H1 (cell line): ENCODE data around the gene PNPLA8. TPM values are rescaled to one million over a fixed set of nuclear protein-coding genes. Genes with fewer than 3 reads are reported as not detected.

Experiments used
- BRCA1 ChIP-seq: IDR thresholded peaks from 2 replicates; pipeline ENCODE4 v1.6.1; 2012; ENCODE audit warnings: low read depth, low read length, improper control_type of control experiment
- EP300 ChIP-seq, 2 experiments: IDR thresholded peaks; 1 replicate in 1 of 2; 2 replicates in 1 of 2; pipeline ENCODE4 v1.6.1; 2011 to 2012; ENCODE audit warnings: low read depth in 2 of 2, low read length in 2 of 2, mild to moderate bottlenecking in 2 of 2, borderline replicate concordance in 1 of 2, inconsistent platforms in 1 of 2, moderate library complexity in 1 of 2
- GTF2F1 ChIP-seq: IDR thresholded peaks from 2 replicates; pipeline ENCODE4 v1.6.1; 2012; ENCODE audit warnings: low read depth, low read length, improper control_type of control experiment, borderline replicate concordance
- KDM4A ChIP-seq: IDR thresholded peaks from one replicate; pipeline ENCODE4 v1.7.1; 2012; ENCODE audit warnings: low read depth, mild to moderate bottlenecking, moderate library complexity, low read length, inconsistent platforms; ENCODE audit not compliant: severe bottlenecking
- RBBP5 ChIP-seq: IDR thresholded peaks from 2 replicates; pipeline ENCODE4 v1.7.1; 2012; ENCODE audit warnings: low read depth, mild to moderate bottlenecking, inconsistent platforms, low read length, moderate library complexity, borderline replicate concordance
- RXRA ChIP-seq: IDR thresholded peaks from 2 replicates; pipeline ENCODE4 v1.6.1; 2011; ENCODE audit warnings: low read depth, mild to moderate bottlenecking, low read length, moderate library complexity; ENCODE audit not compliant: insufficient read depth
- ZNF274 ChIP-seq: IDR thresholded peaks from 2 replicates; pipeline ENCODE4 v1.7.0; 2012; ENCODE audit warnings: low read length, borderline replicate concordance; ENCODE audit errors: extremely low read depth
- polyA plus RNA-seq, 7 experiments: library from polyadenylated mRNA; depleted of rRNA in 3 of 7; stranded (reverse) in 5 of 7; unstranded in 2 of 7; fragments of >200 nt in 5 of 7; fragments of 200-250 nt in 2 of 7; gene quantifications; 1 replicate in 5 of 7; 2 replicates in 1 of 7; 4 replicates in 1 of 7; pipeline versions ENCODE4 v1.2.1 to v1.2.3, GENCODE V29; 2011 to 2013; ENCODE audit warnings: missing spikeins in 2 of 7, mixed read lengths in 2 of 7
- total RNA-seq: library from RNA; stranded (reverse); fragmentation: NEBNext Ultra II Directional; extraction: Animal tissue kit (Norgen Biotek cat#: 25700); gene quantifications from 2 replicates; pipeline ENCODE4 v1.2.1, GENCODE V29; 2021
- TF ChIP-seq, protein P1 (sequence below): fragments of 300-600 bp; sonication (generic); IDR thresholded peaks from 2 replicates; pipeline ENCODE4 v1.7.1; 2012; ENCODE audit warnings: low read length, moderate library complexity, mild to moderate bottlenecking, inconsistent platforms; ENCODE audit not compliant: insufficient replicate concordance
- TF ChIP-seq, protein P2 (sequence below): IDR thresholded peaks from 2 replicates; pipeline ENCODE4 v1.6.1; 2012; ENCODE audit warnings: inconsistent platforms
- TF ChIP-seq, protein P3 (sequence below): IDR thresholded peaks from 2 replicates; pipeline ENCODE4 v1.6.1; 2011; ENCODE audit warnings: low read length, improper control_type of control experiment

Gene PNPLA8
- total and polyA plus RNA-seq, 2 of the 8 experiments (the other 6 are each of a cell fraction or from before 2014, with no cell fraction given) = 3.8 to 11.2 TPM

- TF ChIP-seq, protein P1, sequence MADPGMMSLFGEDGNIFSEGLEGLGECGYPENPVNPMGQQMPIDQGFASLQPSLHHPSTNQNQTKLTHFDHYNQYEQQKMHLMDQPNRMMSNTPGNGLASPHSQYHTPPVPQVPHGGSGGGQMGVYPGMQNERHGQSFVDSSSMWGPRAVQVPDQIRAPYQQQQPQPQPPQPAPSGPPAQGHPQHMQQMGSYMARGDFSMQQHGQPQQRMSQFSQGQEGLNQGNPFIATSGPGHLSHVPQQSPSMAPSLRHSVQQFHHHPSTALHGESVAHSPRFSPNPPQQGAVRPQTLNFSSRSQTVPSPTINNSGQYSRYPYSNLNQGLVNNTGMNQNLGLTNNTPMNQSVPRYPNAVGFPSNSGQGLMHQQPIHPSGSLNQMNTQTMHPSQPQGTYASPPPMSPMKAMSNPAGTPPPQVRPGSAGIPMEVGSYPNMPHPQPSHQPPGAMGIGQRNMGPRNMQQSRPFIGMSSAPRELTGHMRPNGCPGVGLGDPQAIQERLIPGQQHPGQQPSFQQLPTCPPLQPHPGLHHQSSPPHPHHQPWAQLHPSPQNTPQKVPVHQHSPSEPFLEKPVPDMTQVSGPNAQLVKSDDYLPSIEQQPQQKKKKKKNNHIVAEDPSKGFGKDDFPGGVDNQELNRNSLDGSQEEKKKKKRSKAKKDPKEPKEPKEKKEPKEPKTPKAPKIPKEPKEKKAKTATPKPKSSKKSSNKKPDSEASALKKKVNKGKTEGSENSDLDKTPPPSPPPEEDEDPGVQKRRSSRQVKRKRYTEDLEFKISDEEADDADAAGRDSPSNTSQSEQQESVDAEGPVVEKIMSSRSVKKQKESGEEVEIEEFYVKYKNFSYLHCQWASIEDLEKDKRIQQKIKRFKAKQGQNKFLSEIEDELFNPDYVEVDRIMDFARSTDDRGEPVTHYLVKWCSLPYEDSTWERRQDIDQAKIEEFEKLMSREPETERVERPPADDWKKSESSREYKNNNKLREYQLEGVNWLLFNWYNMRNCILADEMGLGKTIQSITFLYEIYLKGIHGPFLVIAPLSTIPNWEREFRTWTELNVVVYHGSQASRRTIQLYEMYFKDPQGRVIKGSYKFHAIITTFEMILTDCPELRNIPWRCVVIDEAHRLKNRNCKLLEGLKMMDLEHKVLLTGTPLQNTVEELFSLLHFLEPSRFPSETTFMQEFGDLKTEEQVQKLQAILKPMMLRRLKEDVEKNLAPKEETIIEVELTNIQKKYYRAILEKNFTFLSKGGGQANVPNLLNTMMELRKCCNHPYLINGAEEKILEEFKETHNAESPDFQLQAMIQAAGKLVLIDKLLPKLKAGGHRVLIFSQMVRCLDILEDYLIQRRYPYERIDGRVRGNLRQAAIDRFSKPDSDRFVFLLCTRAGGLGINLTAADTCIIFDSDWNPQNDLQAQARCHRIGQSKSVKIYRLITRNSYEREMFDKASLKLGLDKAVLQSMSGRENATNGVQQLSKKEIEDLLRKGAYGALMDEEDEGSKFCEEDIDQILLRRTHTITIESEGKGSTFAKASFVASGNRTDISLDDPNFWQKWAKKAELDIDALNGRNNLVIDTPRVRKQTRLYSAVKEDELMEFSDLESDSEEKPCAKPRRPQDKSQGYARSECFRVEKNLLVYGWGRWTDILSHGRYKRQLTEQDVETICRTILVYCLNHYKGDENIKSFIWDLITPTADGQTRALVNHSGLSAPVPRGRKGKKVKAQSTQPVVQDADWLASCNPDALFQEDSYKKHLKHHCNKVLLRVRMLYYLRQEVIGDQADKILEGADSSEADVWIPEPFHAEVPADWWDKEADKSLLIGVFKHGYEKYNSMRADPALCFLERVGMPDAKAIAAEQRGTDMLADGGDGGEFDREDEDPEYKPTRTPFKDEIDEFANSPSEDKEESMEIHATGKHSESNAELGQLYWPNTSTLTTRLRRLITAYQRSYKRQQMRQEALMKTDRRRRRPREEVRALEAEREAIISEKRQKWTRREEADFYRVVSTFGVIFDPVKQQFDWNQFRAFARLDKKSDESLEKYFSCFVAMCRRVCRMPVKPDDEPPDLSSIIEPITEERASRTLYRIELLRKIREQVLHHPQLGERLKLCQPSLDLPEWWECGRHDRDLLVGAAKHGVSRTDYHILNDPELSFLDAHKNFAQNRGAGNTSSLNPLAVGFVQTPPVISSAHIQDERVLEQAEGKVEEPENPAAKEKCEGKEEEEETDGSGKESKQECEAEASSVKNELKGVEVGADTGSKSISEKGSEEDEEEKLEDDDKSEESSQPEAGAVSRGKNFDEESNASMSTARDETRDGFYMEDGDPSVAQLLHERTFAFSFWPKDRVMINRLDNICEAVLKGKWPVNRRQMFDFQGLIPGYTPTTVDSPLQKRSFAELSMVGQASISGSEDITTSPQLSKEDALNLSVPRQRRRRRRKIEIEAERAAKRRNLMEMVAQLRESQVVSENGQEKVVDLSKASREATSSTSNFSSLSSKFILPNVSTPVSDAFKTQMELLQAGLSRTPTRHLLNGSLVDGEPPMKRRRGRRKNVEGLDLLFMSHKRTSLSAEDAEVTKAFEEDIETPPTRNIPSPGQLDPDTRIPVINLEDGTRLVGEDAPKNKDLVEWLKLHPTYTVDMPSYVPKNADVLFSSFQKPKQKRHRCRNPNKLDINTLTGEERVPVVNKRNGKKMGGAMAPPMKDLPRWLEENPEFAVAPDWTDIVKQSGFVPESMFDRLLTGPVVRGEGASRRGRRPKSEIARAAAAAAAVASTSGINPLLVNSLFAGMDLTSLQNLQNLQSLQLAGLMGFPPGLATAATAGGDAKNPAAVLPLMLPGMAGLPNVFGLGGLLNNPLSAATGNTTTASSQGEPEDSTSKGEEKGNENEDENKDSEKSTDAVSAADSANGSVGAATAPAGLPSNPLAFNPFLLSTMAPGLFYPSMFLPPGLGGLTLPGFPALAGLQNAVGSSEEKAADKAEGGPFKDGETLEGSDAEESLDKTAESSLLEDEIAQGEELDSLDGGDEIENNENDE = no peak
- TF ChIP-seq EP300 (IDR thresholded peaks at IDR 0.05; ENCODE audit: borderline replicate concordance in 1 of 2, low read depth in 2 of 2, low read length in 2 of 2) (no peak), ZNF274 (no peak), RXRA (no peak), BRCA1 (no peak), GTF2F1 (no peak), RBBP5 (no peak), KDM4A (no peak)
- TF ChIP-seq, protein P2, sequence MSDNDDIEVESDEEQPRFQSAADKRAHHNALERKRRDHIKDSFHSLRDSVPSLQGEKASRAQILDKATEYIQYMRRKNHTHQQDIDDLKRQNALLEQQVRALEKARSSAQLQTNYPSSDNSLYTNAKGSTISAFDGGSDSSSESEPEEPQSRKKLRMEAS = no peak
- TF ChIP-seq, protein P3, sequence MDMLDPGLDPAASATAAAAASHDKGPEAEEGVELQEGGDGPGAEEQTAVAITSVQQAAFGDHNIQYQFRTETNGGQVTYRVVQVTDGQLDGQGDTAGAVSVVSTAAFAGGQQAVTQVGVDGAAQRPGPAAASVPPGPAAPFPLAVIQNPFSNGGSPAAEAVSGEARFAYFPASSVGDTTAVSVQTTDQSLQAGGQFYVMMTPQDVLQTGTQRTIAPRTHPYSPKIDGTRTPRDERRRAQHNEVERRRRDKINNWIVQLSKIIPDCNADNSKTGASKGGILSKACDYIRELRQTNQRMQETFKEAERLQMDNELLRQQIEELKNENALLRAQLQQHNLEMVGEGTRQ = no peak
These were observed 46.8 kb downstream of the PNPLA8 start (continued) for GRCh38 chr7:108479118-108479517.
